ENCODE data around the gene PPY. TPM values are rescaled to one million over a fixed set of nuclear protein-coding genes. Genes with fewer than 3 reads are reported as not detected.

PPY gene
- total and polyA plus RNA-seq, 2 donors (not counting 1 experiment from before 2014, with no cell fraction given) = not detected

- H3K4me2 ChIP-seq (ENCODE audit: extremely low read depth, insufficient read depth, low read length) = no peak overlapping the region
- no peaks in the 10 kb centered on the region for H4K20me1 ChIP-seq (ENCODE audit: control insufficient read depth, extremely low read depth, insufficient read depth, low read length)
- no peak overlapping the region for H3K4me3 ChIP-seq (replicated peaks in 1 of 4; ENCODE audit: control extremely low read depth in 1 of 4, insufficient read depth in 1 of 4, low read depth in 3 of 4, low read length in 4 of 4)
- no peaks in the 10 kb centered on the region for H3K79me2 ChIP-seq (ENCODE audit: control insufficient read depth, insufficient read depth, low read length)
- peaks cover 7% of the 10 kb centered on the region for H3K4me1 ChIP-seq (ENCODE audit: control insufficient read depth, extremely low read depth, insufficient read depth, low read length)
- no peak overlapping the region for H2AFZ ChIP-seq (ENCODE audit: low read length)
- peaks cover 15% of the 10 kb centered on the region for H3K27me3 ChIP-seq (ENCODE audit: control insufficient read depth, insufficient read depth, low read length)
- no peaks in the 10 kb centered on the region for H3K9me3 ChIP-seq (ENCODE audit: control insufficient read depth, insufficient read depth, low read depth, low read length)
- no peak overlapping the region for H3K27ac ChIP-seq (ENCODE audit: insufficient read depth, low read length)
- no peak for DNase-seq (ENCODE audit: low read depth in 2 of 2)
- TF ChIP-seq CTCF (conservative IDR thresholded peaks at IDR 0.05 in 1 of 2, IDR thresholded peaks at IDR 0.05 in 1 of 2; ENCODE audit: low read depth in 1 of 2, low read length in 2 of 2) (no peak), EZH2 (IDR thresholded peaks at IDR 0.05; ENCODE audit: low read length, missing control alignments) (no peak)
- H3K9ac ChIP-seq (ENCODE audit: insufficient read depth, low read length) = no peak overlapping the region
- no peaks in the 10 kb centered on the region for H3K36me3 ChIP-seq (ENCODE audit: control insufficient read depth, insufficient read depth, low read length)
These were observed 32.6 kb downstream of the PPY start for GRCh38 chr17:43909537-43910231.

GRCh38 chr17:43907998-43908721 is 34.1 kb downstream of the PPY start:
- Histone ChIP-seq H3K27me3 (ENCODE audit: control insufficient read depth, insufficient read depth, low read length) (peaks cover 11% of the 10 kb centered on the region), H3K9me3 (ENCODE audit: control insufficient read depth, insufficient read depth, low read depth, low read length) (no peaks in the 10 kb centered on the region), H2AFZ (ENCODE audit: low read length) (peak overlapping the region; percentile 99), H3K4me2 (ENCODE audit: extremely low read depth, insufficient read depth, low read length) (peak overlapping the region; percentile 97), H4K20me1 (ENCODE audit: control insufficient read depth, extremely low read depth, insufficient read depth, low read length) (no peaks in the 10 kb centered on the region), H3K36me3 (ENCODE audit: control insufficient read depth, insufficient read depth, low read length) (no peaks in the 10 kb centered on the region), H3K4me1 (ENCODE audit: control insufficient read depth, extremely low read depth, insufficient read depth, low read length) (peaks cover 7% of the 10 kb centered on the region), H3K4me3 (replicated peaks in 1 of 4; ENCODE audit: control extremely low read depth in 1 of 4, insufficient read depth in 1 of 4, low read depth in 3 of 4, low read length in 4 of 4) (peak overlapping the region; percentile 42 to 78 (median 60)), H3K27ac (ENCODE audit: insufficient read depth, low read length) (peak overlapping the region; percentile 38), H3K9ac (ENCODE audit: insufficient read depth, low read length) (peak overlapping the region; percentile 7), H3K79me2 (ENCODE audit: control insufficient read depth, insufficient read depth, low read length) (no peaks in the 10 kb centered on the region)
- TF ChIP-seq EZH2 (IDR thresholded peaks at IDR 0.05; ENCODE audit: low read length, missing control alignments) = no peak
- no peak for TF ChIP-seq CTCF (conservative IDR thresholded peaks at IDR 0.05 in 1 of 2, IDR thresholded peaks at IDR 0.05 in 1 of 2; ENCODE audit: low read depth in 1 of 2, low read length in 2 of 2)
- DNase-seq (ENCODE audit: low read depth in 2 of 2) = peak; percentile 65 to 83

- H3K4me1 ChIP-seq (ENCODE audit: control insufficient read depth, extremely low read depth, insufficient read depth, low read length) = peaks cover 7% of the 10 kb centered on the region
- peak within 1 kb of the TSS; percentile 16 for H3K9ac ChIP-seq (ENCODE audit: insufficient read depth, low read length)
- H4K20me1 ChIP-seq (ENCODE audit: control insufficient read depth, extremely low read depth, insufficient read depth, low read length) = no peaks in the 10 kb centered on the region
- TF ChIP-seq CTCF (conservative IDR thresholded peaks at IDR 0.05 in 1 of 2, IDR thresholded peaks at IDR 0.05 in 1 of 2; ENCODE audit: low read depth in 1 of 2, low read length in 2 of 2) = peak in 1 of 2 donors; percentile 25
- TF ChIP-seq EZH2 (IDR thresholded peaks at IDR 0.05; ENCODE audit: low read length, missing control alignments) = no peak
- peak within 1 kb of the TSS; percentile 42 to 78 (median 60) for H3K4me3 ChIP-seq (replicated peaks in 1 of 4; ENCODE audit: control extremely low read depth in 1 of 4, insufficient read depth in 1 of 4, low read depth in 3 of 4, low read length in 4 of 4)
- H3K4me2 ChIP-seq (ENCODE audit: extremely low read depth, insufficient read depth, low read length) = peak within 1 kb of the TSS; percentile 97
- DNase-seq (ENCODE audit: low read depth in 2 of 2) = peak; percentile 76 to 77
- peak within 1 kb of the TSS; percentile 38 for H3K27ac ChIP-seq (ENCODE audit: insufficient read depth, low read length)
- no peaks in the 10 kb centered on the region for H3K9me3 ChIP-seq (ENCODE audit: control insufficient read depth, insufficient read depth, low read depth, low read length)
- no peaks in the 10 kb centered on the region for H3K79me2 ChIP-seq (ENCODE audit: control insufficient read depth, insufficient read depth, low read length)
- H3K27me3 ChIP-seq (ENCODE audit: control insufficient read depth, insufficient read depth, low read length) = peaks cover 5% of the 10 kb centered on the region
- no peaks in the 10 kb centered on the region for H3K36me3 ChIP-seq (ENCODE audit: control insufficient read depth, insufficient read depth, low read length)
- peak within 1 kb of the TSS; percentile 99 for H2AFZ ChIP-seq (ENCODE audit: low read length)
These were observed 34.8 kb downstream of the PPY start, which contains the start of gene MPP2 for GRCh38 chr17:43907425-43907981. Gene MPP2, minus strand, starts transcription at chr17:43907536. Its CDS starts 3,076 bp downstream, at chr17:43904460.
